ENCODE results near the gene ZNF697.
"Not testable (repeated sequence)": the region's sequence is repeated elsewhere in the genome, so short reads cannot be mapped to it uniquely, and the experiment has no call there.

The ZNF697 gene

DNA sequence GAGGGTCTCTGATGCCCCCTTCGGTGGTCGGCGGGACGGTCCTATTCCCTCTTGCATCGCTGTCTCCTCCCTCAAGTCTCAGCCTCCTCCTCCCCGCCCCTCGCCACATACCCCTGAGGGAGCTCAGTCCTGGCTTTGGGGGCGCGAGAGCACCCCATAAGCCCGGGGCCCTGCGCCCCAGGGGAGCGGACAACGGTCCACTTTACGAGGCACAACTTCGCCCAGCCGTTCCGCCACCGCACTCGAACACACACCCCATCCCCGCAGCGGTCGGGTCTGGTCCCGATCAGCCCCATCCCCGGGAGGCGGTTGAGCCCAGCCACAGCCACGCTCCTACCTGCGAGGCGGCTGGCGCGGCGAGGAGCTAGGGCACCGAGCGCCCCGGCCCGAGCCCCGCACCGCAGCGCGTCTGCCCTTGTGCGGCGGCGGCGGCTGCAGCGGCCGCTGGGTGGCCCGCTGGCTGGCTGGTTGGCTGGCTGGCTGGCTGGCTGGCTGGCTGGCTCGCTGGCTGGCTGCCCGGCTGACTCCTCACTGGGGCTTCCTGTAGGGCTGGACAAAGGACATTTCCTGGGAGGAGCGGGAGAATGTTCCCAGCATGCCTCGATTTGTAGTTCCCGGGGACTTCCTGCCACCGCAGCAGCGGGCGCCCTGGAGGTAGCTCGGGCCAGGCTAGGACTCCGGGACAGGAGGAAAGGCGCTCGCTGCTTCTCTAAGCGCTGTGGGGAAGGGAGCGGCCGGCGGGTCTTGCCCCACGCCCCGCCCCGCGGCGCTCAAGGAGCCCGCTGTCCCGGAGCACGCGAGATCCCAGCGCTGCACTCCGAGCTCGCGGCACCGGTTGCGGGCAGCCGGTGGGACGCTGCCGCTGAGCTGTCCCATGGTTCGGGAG lies at the start of gene ZNF697:
TSS of gene ZNF697 (minus strand) at position 533 of the 886 bp plus-strand sequence. CDS start 22,166 bp downstream, outside the sequence.
- FAIRE-seq = no peak

DNA sequence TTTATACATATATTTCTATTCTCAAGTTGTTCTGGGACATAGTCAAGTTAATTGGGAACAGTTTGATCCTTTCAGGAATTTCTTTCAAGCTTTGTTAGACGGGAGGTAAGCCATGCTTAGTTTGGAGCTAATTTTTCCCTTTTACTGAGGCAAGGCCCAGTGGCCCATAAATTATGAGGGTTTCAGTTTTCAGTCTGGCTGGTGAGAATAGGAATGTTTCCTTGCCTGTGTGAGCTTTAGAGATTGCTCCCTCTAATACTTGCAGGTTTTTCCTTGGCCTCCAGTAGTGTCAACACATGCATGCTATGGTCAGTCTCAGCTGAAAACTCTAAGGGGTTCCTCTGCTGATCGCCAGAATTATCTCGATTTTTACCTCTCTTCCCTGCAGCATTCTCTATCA lies 49.5 kb upstream of the ZNF697 start:
- FAIRE-seq = no peak

DNA sequence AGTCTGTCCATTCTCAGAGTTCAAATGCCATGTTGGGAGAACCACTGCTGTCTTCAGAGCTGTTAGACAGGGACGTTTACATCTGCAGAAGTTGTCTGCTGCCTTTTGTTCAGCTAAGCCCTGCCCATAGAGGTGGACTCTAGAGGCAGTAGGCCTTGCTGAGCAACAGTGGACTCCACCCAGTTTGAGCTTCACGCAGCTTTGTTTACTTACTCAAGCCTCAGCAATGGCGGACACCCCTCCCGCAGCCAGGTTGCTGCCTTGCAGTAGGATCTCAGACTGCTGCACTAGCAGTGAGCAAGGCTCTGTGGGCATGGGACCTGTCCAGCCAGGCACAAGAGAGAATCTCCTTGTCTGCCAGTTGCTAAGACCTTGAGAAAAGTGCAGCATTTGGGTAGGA lies 48.8 kb upstream of the ZNF697 start:
- not testable (repeated sequence) for FAIRE-seq

DNA sequence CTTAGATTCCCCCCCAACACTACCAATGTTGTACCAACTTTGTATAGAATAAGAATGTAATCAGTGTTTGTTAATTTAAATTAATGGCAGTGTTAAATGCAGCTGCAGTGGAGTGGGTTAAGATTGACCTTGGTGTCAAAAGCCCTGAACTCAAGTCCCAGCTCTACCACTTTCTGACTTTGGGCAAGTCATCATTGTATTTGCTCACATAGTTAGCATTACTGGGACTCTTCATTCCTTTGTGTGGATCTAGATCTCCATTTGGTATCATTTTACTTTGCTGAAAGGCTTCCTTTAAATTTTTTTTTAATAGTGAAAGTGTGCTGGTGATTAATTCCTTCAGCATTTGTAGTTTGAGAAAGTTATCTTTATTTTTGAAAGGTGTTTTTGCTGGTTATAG lies 41.4 kb upstream of the ZNF697 start:
- no peak for FAIRE-seq

DNA sequence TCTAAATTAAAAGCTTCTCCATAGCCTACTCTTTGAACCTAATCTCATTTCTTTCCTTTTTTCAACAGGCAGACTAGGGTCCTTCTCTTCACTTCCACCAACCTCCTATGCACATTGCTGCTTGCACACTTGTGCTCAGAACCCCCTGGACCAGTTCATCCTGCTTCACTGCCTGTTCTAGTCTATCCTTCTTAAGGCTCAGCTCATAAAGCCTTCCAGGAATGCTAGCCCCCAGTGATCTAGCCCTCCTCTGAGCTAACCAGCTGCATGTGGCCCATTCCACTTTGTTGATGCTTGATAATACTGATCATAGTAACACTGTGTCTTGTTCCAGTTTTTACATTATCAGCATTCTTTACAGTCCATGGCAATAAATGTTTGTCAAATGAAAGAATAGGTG lies 40.7 kb upstream of the ZNF697 start:
- no peak for FAIRE-seq

DNA sequence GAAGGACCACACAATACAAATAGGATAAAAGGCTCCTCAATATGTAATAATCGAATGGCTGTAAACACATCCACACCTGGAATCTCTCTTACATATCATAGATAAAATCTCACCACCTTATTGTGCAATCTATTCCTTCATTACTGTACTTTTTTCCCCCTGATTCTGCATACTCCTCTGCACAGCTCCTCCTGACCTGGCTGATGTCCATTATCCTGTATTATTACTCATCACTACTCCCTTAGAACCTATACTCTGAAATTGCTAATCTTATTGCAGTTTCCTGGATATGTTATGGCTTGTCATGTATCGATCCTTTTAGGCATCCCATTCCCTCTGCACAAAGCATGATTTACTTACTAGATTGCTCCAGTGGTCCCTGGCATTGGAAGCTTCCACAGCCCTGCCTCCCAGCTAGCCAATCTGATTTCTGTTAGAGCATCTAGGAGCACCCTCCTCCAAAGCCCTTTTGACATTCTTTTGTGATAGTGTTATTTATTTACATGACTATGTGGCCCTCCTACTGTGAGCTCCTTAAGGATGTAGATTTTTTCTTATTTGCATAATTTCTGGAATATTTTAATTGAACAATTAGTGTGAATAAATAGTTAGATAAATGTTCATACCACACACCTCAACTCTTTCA lies 39.5 kb upstream of the ZNF697 start:
- FAIRE-seq = no peak

DNA sequence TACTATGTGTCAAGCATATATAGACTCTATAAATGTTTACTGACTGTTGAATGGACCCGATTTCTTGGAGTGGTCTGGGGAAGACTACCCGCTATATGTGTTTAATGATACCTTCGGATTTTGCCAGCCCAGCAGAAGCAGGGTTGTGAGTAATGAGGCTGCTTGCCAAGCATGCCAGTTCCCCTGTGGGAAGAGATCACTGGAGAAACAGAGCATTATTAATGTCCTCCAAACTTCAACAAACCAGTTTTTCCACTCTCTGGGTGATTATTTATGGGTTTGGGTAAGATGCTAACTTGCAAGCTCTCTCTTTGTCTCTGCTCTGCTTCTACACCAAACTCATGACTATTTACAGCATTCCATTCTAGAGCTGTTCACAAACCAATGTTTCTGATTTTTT lies 38.6 kb upstream of the ZNF697 start:
- no peak for FAIRE-seq

DNA sequence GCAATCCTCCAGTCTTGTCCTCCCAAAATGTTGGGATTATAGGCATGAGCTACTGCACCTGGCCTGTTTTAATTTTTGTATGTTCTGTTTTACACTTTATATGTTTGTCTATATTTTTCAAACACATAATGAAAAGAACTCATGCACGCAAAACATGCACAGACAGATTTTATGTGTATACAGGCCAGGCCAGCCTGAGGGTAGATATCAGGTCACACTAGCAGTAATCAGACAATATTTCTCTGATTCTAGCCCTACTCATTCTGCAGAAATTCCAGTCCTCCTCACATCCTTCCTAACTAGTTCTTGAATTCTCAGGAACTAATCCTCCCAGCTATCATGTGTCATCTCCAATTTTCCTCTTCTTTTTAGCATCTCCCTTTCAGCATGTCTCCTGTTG lies 35.8 kb upstream of the ZNF697 start:
- FAIRE-seq = no peak

DNA sequence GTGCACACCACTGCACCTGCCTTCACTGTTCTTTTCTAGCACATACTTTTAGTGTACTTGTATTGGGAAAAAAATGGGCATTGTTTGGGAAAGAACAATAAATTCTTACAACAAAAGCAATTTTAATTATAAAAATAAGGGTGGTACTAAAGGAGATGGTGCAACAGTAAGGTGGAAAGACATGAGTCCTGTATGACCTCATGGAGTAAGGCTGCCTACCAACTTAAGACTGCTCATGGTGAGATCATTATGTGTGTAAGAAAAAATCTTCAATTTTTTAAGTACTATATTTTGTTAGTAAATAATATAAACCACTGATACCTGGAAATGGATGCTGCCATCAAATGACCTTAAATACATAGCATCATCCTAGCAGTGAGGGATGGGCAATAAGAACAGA lies 34.1 kb upstream of the ZNF697 start:
- no peak for FAIRE-seq

DNA sequence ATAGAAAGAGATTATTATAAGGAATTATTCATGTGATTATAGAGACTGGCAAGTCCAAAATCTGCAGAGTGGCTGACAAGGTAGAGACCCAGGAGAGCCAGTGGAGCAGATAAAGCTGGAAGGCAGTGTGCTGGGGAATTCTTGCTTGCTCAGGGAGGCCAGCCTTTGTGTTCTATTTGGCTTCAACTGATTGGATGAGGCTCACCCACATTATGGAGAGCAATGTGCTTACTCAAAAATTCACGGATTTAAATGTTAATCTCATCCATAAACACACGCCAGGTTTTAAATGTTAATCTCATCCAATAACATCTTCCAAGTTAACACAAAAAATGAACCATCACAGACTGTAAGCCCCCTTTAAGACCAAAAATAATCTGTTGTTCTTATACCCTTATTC lies 33.5 kb upstream of the ZNF697 start:
- no peak for FAIRE-seq

DNA sequence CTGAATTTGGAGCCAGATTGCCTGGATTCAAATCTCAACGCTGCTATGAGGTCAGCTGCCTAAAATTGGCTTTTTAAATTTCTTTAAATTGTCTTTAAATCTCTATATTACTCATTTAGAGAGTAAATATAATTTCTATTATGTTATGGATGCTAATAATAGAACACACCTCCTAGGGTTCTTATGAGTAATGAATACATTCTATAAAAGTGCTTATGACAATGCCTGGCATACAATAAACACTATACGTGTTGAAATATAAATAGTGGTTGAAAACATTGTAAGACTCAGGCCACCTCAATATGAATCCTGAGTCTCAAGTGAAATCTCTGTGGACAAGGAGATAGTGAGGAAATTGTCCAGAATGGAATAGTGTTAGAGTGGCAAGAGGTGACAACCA lies 32.7 kb upstream of the ZNF697 start:
- no peak for FAIRE-seq

DNA sequence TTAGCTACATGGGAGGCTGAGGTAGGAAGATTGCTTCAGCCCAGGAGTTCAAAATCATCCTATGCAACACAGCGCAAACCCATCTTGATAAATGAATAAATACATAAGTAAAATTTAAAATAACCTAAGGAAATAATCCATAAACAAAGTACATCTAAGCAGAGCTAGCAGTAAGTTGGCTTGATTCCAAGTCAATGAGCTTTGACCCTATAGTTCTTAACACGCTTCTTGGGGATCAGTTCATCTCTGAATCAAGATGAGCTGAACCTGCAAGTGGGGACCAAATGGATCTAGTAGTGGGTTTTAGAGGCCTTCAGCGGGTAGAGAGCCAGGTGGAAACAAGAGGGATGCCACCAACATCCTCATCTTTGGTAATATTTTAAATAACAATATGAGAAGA lies 32.1 kb upstream of the ZNF697 start:
- no peak for FAIRE-seq

DNA sequence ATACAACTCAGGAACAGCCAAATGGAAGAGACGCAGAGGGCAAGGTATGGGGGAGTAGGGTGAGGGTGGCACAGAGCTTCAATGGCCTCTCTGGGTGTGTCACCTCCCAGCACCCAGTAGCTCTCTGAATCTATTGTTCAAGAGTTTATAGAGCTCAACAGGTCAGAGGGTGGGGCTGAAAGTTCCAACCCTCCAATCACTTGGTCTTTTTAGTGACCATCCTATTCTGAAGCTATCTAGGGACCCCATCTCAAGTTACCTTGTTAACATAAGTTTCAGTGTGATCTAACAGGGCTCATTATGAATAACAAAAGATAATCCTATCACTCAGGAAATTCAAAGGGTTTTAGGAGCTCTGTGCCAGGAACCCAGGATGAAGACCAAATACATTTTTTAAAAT lies 31.2 kb upstream of the ZNF697 start:
- FAIRE-seq = no peak

DNA sequence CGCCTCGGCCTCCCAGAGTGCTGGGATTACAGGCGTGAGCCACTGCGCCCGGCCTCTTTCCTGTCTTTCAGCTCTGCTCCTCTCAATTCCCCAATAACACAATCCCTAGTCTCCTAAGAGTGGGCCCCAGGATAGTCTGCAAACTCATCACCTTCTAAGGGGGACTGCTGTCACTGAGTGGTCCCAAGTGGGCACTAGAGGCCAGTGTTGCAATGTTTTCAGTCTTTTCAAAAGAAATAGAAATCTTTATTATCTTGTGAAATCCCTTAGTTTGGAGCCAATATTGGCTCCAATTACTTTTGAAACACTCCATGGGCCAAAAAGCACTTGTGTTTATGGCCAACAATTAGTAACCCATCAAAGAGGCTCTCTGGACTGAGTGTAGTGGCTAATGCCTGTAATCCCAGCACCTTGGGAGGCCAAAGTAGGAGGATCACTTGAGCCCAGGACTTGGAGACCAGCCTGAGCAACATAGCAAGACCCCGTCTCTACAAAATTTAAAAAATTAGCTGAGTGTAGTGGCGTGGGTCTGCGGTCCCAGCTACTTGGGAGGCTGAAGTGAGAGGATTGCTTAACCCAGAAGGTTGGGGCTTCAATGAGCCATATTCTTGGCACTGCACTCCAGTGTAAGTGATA lies 28.6 kb upstream of the ZNF697 start:
- no peak for FAIRE-seq

DNA sequence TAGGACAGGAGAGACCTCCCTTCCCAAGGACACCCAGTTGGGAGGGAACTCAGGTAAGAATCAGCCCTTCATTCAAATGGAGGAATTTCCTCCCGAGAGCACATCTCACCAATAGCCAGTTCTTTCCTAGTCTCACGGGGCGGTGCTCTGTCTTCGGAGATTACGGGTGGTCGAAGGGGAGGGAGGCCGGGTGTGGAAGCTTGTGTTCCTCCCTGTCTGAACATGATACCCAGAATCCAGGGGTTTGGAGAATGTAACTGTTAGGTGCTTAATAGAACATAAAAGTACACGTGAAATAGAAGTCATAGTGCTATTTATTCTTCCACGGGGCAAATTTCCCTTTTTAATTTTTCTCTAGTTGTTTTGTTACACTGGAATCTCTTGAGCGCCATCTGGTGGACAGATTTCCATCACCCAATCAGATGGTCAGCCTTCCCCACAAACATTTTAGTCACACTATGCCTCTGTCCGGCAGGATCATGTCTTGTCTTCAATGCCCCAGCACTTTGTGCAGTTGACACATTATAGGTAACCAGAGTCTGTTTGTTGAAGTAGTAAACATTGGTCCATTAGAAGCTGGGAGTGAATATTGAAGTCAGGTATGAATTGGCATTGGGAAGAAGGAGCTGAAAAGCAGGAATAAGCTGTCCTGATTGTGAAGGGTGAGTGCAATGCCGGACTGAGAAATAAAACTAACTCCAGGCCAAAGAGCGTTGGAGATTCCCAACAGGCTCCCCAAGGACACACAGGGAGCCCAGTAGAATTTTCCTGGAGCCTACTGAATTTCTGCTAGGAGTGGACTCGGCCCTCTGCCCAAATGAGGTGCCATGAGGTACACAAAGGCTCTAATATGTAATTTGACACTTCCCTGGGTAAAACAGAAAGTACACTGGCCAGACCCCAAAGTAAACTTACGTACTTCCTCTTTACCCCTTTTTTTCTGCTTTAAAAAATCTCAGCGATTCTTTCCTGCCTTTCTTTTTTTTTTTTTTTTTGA lies 27.6 kb upstream of the ZNF697 start:
- FAIRE-seq = peak; percentile 64

DNA sequence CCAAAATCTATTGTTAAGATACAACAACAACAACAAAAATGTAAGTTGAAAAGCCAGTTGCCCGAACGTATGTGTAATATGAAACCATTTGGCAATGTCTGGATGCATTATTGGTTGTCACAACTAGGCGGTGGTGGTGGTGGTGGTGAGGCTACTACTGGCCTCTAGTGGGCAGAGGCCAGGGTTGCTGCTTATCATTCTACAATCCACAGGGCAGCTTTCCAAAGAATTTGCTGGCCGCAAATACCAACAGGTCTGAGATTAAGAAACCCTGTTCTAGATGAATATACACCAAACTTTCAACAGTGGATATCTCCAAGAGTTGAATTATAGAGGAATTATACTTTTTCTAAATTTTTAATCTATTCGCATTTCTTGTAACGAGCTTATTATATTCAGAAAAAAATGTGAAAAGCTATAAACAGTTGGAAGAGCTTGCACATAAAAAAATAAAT lies 26.8 kb upstream of the ZNF697 start:
- FAIRE-seq = no peak

DNA sequence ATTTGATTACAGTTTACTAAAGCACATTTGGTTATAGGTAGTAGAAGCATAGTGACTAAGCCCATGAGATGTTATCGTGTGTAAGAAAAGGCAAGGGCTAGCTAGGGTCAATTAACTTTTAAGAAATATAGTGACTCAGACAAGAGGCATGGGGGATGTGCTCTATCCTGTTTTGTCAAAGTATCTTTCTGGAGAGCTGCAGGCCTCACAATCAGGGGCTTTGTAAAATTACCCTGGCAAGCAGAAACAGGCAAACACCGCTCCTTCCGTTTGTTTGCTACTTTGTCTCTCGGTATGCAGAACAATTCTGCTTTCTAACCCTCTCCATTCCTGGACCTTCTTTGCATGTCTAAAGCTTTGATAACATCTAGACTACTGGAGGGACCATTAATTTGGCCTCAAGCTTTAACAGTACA lies 26.1 kb upstream of the ZNF697 start:
- FAIRE-seq = no peak

DNA sequence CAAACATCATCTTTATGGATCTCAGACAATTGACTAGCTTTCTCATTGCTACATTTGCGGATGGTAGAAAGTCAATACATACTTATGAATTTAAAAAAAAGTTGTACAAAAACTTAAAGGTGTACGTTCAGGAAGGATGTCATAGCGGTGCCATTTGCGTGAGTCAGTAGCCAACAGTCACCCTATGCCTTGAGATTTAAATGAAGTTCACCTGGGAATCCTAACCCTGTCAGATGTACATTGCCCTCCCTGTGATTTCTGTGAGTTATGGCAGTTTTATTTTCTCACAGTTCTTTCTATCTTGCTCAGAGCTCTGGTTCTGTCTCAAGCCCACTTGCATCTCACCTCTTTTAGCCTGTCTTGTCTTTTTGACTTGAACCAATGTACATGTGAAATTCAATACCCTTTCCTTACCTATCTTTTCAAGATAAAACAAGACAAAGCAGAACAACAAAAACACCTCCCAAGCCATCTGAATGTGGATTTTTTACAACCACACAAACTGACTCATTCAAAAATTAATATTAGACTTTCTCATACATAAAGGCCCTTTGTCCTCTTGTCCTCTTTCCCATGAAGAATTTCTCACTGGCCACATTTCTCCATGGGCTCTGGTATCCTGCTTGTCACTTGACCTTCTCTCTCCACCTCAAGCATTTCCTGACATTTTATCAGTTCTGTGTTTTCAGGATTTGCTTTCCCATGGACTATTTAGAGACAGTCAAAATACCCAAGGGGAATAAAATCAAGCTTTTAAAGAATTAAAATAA lies 25.3 kb upstream of the ZNF697 start:
- FAIRE-seq = no peak

DNA sequence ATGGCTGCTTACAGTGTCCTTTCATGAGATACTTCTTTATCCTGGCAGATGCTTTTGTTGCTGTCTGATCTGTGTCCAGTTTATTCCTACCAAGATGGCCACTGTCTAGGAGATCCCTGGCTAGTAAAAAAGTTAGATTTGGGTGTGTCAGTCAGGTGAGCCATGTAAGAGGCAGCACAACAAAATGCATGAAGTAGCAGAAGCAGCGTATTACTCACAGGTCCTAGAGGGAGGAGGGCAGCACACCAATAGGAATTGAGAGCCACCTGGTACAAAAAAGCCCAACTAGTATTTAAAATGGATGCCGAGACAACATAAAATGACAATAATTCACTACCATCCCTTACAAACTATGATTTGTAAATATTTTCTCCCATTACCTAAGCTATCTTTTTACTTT lies 22.8 kb upstream of the ZNF697 start:
- no peak for FAIRE-seq

DNA sequence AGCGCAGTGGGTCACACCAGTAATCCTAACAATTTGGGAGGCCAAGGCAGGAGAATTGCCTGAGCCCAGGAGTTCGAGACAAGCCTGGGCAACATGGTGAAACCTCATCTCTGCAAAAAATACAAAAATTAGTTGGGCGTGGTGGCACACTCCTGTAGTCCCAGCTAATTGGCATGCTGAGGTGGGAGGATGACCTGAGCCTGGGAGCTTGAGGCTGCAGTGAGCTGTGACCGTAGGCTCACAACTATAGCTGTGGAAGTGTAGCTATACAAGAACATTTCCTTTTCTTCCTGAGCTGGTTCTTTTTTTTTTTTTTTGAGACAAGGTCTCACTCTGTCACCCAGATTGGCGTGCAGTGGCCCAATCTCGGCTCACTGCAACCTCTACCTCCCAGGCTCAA lies 19.1 kb upstream of the ZNF697 start:
- no peak for FAIRE-seq

DNA sequence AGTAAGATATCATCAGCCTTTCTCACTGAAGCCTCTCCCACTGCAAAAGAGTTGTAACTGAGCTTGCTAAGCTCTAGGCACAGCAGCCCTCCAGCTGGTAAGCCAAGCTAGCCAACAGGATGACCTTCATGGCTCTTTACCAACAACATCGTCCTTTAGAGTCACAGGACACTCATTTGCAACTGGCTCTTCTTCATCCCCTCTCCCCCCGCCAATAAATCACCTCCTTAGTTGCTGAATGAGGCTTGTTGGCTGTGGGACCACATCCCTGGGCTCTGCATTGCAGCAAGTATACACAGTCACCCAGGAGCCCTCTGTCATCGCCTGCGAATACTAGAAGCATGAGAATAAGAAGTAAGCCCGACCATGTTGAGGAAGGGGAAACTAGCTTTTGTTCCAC lies 16.0 kb upstream of the ZNF697 start:
- no peak for FAIRE-seq

DNA sequence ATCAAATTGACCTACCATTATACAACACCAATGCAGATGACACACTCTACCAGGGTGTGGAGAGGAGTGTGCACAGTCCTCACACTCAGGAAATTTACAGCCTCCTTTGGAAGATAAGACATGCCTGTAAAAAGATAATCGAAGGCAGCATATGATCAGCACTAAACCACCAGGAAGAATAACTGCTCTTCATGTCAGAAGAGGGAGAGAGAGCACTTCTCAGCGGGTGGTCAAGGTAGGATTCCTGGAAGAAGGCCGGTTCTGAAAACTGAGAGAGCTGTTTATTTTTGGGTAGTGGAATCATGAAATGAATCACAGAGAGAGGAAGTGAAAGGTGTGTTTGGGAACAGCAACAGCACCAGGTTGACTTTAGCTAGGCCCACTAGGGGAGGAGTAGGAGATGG lies 14.0 kb upstream of the ZNF697 start:
- no peak for FAIRE-seq

Data from A204.1 (cell line).